GM23338 (cell line): ENCODE measurements around the gene IFI16. TPM values are rescaled to one million over a fixed set of nuclear protein-coding genes. Genes with fewer than 3 reads are reported as not detected.

ENCODE experiments used
- ATAC-seq: fragments of 200-7000 bp; cut with Tn5 transposase; 3 replicates; pipeline ENCODE4 v1.9.1; 2020
- DNase-seq: peaks from one replicate; pipeline ENCODE4 v3.0.0-alpha.2; 2015; ENCODE audit warnings: low spot score
- H2AFZ ChIP-seq: fragments of 200-600 bp; sonication (generic); 2 replicates; pipeline ENCODE4 v1.8.0; 2016; ENCODE audit warnings: antibody characterized with exemption, mild to moderate bottlenecking, moderate library complexity
- H3F3A ChIP-seq: fragments of 200-600 bp; sonication (generic); replicated peaks from 2 replicates; pipeline ENCODE4 v1.8.0; 2017; ENCODE audit warnings: antibody characterized with exemption, mixed run types, low read depth
- H3K27ac ChIP-seq: fragments of 200-600 bp; sonication (generic); 2 replicates; pipeline ENCODE4 v1.6.1; 2016; ENCODE audit warnings: low read depth
- H3K27me3 ChIP-seq: fragments of 200-600 bp; sonication (generic); 2 replicates; pipeline ENCODE4 v1.8.0; 2016; ENCODE audit warnings: mild to moderate bottlenecking, mixed run types, moderate library complexity; ENCODE audit not compliant: insufficient read depth
- H3K36me3 ChIP-seq: fragments of 200-600 bp; sonication (generic); 2 replicates; pipeline ENCODE4 v1.8.0; 2016; ENCODE audit warnings: mild to moderate bottlenecking; ENCODE audit not compliant: insufficient read depth
- H3K4me1 ChIP-seq: fragments of 200-600 bp; sonication (generic); 2 replicates; pipeline ENCODE4 v1.8.0; 2016; ENCODE audit warnings: mild to moderate bottlenecking, moderate library complexity; ENCODE audit not compliant: insufficient read depth
- H3K4me2 ChIP-seq: fragments of 200-600 bp; sonication (generic); 2 replicates; pipeline ENCODE4 v1.7.1; 2017; ENCODE audit warnings: mixed run types
- H3K4me3 ChIP-seq: fragments of 200-600 bp; sonication (generic); 2 replicates; pipeline ENCODE4 v1.6.1; 2016; ENCODE audit warnings: mixed run types
- H3K79me2 ChIP-seq: fragments of 200-600 bp; sonication (generic); replicated peaks from 2 replicates; pipeline ENCODE4 v1.8.0; 2017; ENCODE audit warnings: mild to moderate bottlenecking; ENCODE audit not compliant: insufficient read depth
- H3K9me2 ChIP-seq: fragments of 200-600 bp; sonication (generic); 2 replicates; pipeline ENCODE4 v1.8.0; 2017; ENCODE audit not compliant: insufficient read depth
- H4K20me1 ChIP-seq: fragments of 200-600 bp; sonication (generic); replicated peaks from 2 replicates; pipeline ENCODE4 v1.8.0; 2017; ENCODE audit warnings: mild to moderate bottlenecking; ENCODE audit not compliant: insufficient read depth
- H3K27ac Mint-ChIP-seq: 2 replicates; pipeline ENCODE4 v1.8.0; 2020; ENCODE audit warnings: inconsistent platforms, mild to moderate bottlenecking, moderate library complexity, mixed read lengths
- H3K27me3 Mint-ChIP-seq: 3 replicates; pipeline ENCODE4 v1.8.0; 2022; ENCODE audit warnings: low read depth, mild to moderate bottlenecking, moderate library complexity, mixed read lengths, inconsistent platforms; ENCODE audit not compliant: insufficient read depth, poor library complexity
- H3K36me3 Mint-ChIP-seq: 3 replicates; pipeline ENCODE4 v1.8.0; 2021; ENCODE audit warnings: low read depth, mild to moderate bottlenecking, inconsistent platforms, moderate library complexity, mixed read lengths
- H3K4me1 Mint-ChIP-seq: 3 replicates; pipeline ENCODE4 v1.8.0; 2020; ENCODE audit warnings: mild to moderate bottlenecking, inconsistent platforms, mixed read lengths
- H3K4me3 Mint-ChIP-seq: 3 replicates; pipeline ENCODE4 v1.8.0; 2021; ENCODE audit warnings: moderate library complexity, mild to moderate bottlenecking, inconsistent platforms, mixed read lengths
- H3K9me3 Mint-ChIP-seq: 3 replicates; pipeline ENCODE4 v1.8.0; 2020; ENCODE audit warnings: moderate library complexity, mild to moderate bottlenecking, inconsistent platforms, mixed read lengths
- CREB1 ChIP-seq: fragments of 250-450 bp; sonication (Bioruptor Pico); IDR thresholded peaks from 2 replicates; pipeline ENCODE4 v1.5.0; 2020; ENCODE audit warnings: low read depth, mild to moderate bottlenecking, moderate library complexity
- EZH2 ChIP-seq: fragments of 200-600 bp; sonication (generic); IDR thresholded peaks from one replicate; pipeline ENCODE4 v1.8.0; 2017; ENCODE audit warnings: antibody characterized with exemption, mild to moderate bottlenecking, low read depth; ENCODE audit not compliant: unreplicated experiment
- EZH2phosphoT487 ChIP-seq: fragments of 200-600 bp; sonication (generic); IDR thresholded peaks from one replicate; pipeline ENCODE4 v1.8.1; 2018; ENCODE audit warnings: antibody characterized with exemption; ENCODE audit not compliant: unreplicated experiment
- JUNB ChIP-seq: IDR thresholded peaks from one replicate; pipeline ENCODE4 v1.6.1; 2016; ENCODE audit warnings: antibody characterized with exemption; ENCODE audit not compliant: unreplicated experiment
- NANOG ChIP-seq: IDR thresholded peaks from 2 replicates; pipeline ENCODE4 v1.6.1; 2016; ENCODE audit warnings: antibody characterized with exemption, borderline replicate concordance
- POLR2AphosphoS5 ChIP-seq: IDR thresholded peaks from 2 replicates; pipeline ENCODE4 v1.6.1; 2016; ENCODE audit warnings: antibody characterized with exemption, low read depth
- STAT1 ChIP-seq: IDR thresholded peaks from one replicate; pipeline ENCODE4 v1.6.1; 2016; ENCODE audit warnings: antibody characterized with exemption; ENCODE audit not compliant: unreplicated experiment
- ZNF114 ChIP-seq: fragments of 250-450 bp; sonication (Bioruptor Pico); IDR thresholded peaks from 2 replicates; pipeline ENCODE4 v1.5.0; 2020; ENCODE audit warnings: mild to moderate bottlenecking, moderate library complexity
- ZNF331 ChIP-seq: fragments of 250-450 bp; sonication (Bioruptor Pico); IDR thresholded peaks from 2 replicates; pipeline ENCODE4 v1.5.0; 2020; ENCODE audit warnings: low read depth, mild to moderate bottlenecking, moderate library complexity
- polyA plus RNA-seq: library from polyadenylated mRNA; unstranded; fragments of >200 nt; fragmentation: Nextera tagmentation; extraction: Ambion mirVana; gene quantifications from 2 replicates; pipeline ENCODE4 v1.2.1, GENCODE V29; 2016
- total RNA-seq: library from RNA; depleted of rRNA; stranded (reverse); fragments of >200 nt; shearing (Covaris generic); gene quantifications from 2 replicates; pipeline ENCODE4 v1.2.3, GENCODE V29; 2014
- TF ChIP-seq, protein P1 (sequence below): fragments of 250-450 bp; sonication (Bioruptor Pico); IDR thresholded peaks from 2 replicates; pipeline ENCODE4 v1.5.0; 2020; ENCODE audit warnings: mild to moderate bottlenecking, moderate library complexity
- TF ChIP-seq, protein P2 (sequence below): IDR thresholded peaks from 2 replicates; pipeline ENCODE4 v1.6.1; 2016; ENCODE audit warnings: antibody characterized with exemption
- TF ChIP-seq, protein P3 (sequence below), 2 experiments: fragments of 200-600 bp in 1 of 2; sonication (generic) in 1 of 2; conservative IDR thresholded peaks; 2 replicates each; pipeline versions ENCODE4 v1.5.1 to v1.6.1; 2016 to 2017; ENCODE audit warnings: antibody characterized with exemption in 2 of 2, low read depth in 2 of 2, mild to moderate bottlenecking in 2 of 2, moderate library complexity in 1 of 2
- TF ChIP-seq, protein P4 (sequence below): IDR thresholded peaks from one replicate; pipeline ENCODE4 v1.6.1; 2018; ENCODE audit warnings: antibody characterized with exemption; ENCODE audit not compliant: unreplicated experiment

The IFI16 gene
- total and polyA plus RNA-seq, 2 experiments from 2014 or later = 0.31 to 2.1 TPM

DNA sequence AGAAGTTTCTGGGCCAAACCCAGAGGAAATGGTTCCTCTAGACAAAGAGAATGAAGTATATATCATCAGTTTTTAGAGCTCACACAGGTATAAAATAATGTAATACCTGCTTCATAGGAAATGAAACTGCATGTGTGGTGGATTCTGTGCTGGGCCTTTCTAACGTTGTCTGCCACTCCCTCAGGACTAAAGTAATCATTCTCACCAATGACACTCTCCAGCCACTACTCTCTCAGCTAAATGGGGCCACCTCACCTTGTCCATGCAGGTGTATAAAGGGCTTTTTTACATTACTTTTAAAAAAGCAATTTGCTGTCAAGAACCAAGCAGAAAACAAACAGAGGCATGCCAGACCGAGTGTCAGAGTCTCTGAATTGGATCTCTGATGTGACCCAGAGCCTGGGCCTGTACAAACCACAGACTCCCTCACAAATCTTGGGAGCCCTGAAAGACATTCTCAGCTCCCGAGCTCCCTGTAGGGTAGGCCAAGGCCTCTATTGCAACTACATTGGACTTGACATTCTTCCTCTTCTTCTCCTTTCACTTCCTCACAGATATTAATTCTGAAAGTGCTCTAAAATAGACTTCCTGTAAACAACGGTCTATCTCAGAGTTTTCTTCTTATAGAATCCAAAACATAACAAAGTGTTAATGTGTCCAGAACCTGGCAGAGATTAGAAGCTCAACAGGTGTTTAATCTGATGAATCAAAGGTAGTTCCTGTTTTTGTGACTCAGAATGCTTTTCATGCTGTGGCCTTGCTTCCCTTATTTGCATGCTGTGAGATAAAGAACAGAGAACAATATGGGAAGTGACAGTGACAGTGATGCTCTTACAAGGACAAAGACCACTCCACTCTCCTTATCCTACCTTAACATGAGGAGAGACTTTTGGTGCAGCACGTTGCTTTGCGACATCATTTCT, 58.3 kb downstream of the IFI16 start:
- Histone ChIP-seq H3K36me3 (no peaks in the 10 kb centered on the region), H3K4me2 (no peak overlapping the region), H3F3A (no peaks in the 10 kb centered on the region), H4K20me1 (no peaks in the 10 kb centered on the region), H3K27me3 (no peaks in the 10 kb centered on the region), H3K4me3 (no peak overlapping the region), H3K4me1 (no peaks in the 10 kb centered on the region), H2AFZ (no peak overlapping the region), H3K9me2 (no peaks in the 10 kb centered on the region), H3K27ac (no peak overlapping the region), H3K79me2 (no peaks in the 10 kb centered on the region)
- TF ChIP-seq, protein P1, sequence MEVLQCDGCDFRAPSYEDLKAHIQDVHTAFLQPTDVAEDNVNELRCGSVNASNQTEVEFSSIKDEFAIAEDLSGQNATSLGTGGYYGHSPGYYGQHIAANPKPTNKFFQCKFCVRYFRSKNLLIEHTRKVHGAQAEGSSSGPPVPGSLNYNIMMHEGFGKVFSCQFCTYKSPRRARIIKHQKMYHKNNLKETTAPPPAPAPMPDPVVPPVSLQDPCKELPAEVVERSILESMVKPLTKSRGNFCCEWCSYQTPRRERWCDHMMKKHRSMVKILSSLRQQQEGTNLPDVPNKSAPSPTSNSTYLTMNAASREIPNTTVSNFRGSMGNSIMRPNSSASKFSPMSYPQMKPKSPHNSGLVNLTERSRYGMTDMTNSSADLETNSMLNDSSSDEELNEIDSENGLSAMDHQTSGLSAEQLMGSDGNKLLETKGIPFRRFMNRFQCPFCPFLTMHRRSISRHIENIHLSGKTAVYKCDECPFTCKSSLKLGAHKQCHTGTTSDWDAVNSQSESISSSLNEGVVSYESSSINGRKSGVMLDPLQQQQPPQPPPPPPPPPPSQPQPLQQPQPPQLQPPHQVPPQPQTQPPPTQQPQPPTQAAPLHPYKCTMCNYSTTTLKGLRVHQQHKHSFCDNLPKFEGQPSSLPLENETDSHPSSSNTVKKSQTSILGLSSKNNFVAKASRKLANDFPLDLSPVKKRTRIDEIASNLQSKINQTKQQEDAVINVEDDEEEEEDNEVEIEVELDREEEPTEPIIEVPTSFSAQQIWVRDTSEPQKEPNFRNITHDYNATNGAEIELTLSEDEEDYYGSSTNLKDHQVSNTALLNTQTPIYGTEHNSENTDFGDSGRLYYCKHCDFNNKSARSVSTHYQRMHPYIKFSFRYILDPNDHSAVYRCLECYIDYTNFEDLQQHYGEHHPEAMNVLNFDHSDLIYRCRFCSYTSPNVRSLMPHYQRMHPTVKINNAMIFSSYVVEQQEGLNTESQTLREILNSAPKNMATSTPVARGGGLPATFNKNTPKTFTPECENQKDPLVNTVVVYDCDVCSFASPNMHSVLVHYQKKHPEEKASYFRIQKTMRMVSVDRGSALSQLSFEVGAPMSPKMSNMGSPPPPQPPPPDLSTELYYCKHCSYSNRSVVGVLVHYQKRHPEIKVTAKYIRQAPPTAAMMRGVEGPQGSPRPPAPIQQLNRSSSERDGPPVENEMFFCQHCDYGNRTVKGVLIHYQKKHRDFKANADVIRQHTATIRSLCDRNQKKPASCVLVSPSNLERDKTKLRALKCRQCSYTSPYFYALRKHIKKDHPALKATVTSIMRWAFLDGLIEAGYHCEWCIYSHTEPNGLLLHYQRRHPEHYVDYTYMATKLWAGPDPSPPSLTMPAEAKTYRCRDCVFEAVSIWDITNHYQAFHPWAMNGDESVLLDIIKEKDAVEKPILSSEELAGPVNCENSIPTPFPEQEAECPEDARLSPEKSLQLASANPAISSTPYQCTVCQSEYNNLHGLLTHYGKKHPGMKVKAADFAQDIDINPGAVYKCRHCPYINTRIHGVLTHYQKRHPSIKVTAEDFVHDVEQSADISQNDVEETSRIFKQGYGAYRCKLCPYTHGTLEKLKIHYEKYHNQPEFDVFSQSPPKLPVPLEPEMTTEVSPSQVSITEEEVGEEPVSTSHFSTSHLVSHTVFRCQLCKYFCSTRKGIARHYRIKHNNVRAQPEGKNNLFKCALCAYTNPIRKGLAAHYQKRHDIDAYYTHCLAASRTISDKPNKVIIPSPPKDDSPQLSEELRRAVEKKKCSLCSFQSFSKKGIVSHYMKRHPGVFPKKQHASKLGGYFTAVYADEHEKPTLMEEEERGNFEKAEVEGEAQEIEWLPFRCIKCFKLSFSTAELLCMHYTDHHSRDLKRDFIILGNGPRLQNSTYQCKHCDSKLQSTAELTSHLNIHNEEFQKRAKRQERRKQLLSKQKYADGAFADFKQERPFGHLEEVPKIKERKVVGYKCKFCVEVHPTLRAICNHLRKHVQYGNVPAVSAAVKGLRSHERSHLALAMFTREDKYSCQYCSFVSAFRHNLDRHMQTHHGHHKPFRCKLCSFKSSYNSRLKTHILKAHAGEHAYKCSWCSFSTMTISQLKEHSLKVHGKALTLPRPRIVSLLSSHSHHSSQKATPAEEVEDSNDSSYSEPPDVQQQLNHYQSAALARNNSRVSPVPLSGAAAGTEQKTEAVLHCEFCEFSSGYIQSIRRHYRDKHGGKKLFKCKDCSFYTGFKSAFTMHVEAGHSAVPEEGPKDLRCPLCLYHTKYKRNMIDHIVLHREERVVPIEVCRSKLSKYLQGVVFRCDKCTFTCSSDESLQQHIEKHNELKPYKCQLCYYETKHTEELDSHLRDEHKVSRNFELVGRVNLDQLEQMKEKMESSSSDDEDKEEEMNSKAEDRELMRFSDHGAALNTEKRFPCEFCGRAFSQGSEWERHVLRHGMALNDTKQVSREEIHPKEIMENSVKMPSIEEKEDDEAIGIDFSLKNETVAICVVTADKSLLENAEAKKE (CRISPR knock-in tag) = no peak
- no peak for TF ChIP-seq CREB1
- no peak for TF ChIP-seq EZH2phosphoT487
- TF ChIP-seq EZH2 = no peak
- no peak for TF ChIP-seq POLR2AphosphoS5
- TF ChIP-seq ZNF331 (CRISPR knock-in tag) = no peak
- no peak for TF ChIP-seq NANOG
- no peak for TF ChIP-seq STAT1
- TF ChIP-seq, protein P2, sequence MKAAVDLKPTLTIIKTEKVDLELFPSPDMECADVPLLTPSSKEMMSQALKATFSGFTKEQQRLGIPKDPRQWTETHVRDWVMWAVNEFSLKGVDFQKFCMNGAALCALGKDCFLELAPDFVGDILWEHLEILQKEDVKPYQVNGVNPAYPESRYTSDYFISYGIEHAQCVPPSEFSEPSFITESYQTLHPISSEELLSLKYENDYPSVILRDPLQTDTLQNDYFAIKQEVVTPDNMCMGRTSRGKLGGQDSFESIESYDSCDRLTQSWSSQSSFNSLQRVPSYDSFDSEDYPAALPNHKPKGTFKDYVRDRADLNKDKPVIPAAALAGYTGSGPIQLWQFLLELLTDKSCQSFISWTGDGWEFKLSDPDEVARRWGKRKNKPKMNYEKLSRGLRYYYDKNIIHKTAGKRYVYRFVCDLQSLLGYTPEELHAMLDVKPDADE = no peak
- TF ChIP-seq, protein P3, sequence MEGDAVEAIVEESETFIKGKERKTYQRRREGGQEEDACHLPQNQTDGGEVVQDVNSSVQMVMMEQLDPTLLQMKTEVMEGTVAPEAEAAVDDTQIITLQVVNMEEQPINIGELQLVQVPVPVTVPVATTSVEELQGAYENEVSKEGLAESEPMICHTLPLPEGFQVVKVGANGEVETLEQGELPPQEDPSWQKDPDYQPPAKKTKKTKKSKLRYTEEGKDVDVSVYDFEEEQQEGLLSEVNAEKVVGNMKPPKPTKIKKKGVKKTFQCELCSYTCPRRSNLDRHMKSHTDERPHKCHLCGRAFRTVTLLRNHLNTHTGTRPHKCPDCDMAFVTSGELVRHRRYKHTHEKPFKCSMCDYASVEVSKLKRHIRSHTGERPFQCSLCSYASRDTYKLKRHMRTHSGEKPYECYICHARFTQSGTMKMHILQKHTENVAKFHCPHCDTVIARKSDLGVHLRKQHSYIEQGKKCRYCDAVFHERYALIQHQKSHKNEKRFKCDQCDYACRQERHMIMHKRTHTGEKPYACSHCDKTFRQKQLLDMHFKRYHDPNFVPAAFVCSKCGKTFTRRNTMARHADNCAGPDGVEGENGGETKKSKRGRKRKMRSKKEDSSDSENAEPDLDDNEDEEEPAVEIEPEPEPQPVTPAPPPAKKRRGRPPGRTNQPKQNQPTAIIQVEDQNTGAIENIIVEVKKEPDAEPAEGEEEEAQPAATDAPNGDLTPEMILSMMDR (conservative IDR thresholded peaks at IDR 0.05; ENCODE audit: low read depth in 2 of 2) = no peak
- TF ChIP-seq, protein P4, sequence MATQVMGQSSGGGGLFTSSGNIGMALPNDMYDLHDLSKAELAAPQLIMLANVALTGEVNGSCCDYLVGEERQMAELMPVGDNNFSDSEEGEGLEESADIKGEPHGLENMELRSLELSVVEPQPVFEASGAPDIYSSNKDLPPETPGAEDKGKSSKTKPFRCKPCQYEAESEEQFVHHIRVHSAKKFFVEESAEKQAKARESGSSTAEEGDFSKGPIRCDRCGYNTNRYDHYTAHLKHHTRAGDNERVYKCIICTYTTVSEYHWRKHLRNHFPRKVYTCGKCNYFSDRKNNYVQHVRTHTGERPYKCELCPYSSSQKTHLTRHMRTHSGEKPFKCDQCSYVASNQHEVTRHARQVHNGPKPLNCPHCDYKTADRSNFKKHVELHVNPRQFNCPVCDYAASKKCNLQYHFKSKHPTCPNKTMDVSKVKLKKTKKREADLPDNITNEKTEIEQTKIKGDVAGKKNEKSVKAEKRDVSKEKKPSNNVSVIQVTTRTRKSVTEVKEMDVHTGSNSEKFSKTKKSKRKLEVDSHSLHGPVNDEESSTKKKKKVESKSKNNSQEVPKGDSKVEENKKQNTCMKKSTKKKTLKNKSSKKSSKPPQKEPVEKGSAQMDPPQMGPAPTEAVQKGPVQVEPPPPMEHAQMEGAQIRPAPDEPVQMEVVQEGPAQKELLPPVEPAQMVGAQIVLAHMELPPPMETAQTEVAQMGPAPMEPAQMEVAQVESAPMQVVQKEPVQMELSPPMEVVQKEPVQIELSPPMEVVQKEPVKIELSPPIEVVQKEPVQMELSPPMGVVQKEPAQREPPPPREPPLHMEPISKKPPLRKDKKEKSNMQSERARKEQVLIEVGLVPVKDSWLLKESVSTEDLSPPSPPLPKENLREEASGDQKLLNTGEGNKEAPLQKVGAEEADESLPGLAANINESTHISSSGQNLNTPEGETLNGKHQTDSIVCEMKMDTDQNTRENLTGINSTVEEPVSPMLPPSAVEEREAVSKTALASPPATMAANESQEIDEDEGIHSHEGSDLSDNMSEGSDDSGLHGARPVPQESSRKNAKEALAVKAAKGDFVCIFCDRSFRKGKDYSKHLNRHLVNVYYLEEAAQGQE = no peak
- no peak for TF ChIP-seq ZNF114 (CRISPR knock-in tag)
- TF ChIP-seq JUNB = no peak
- Mint-ChIP-seq H3K4me1 (peaks cover 9% of the 10 kb centered on the region; the same call in 2 of the 3 replicates), H3K9me3 (no peaks in the 10 kb centered on the region), H3K4me3 (no peak overlapping the region), H3K36me3 (no peaks in the 10 kb centered on the region), H3K27ac (no peak overlapping the region), H3K27me3 (peaks cover 2% of the 10 kb centered on the region)
- DNase-seq (no peak), ATAC-seq (no peak)
